SH-SY5Y (cell line): ENCODE data around the gene MFAP4.

ENCODE experiments used
- GATA2 ChIP-seq: IDR thresholded peaks from 2 replicates; pipeline ENCODE4 v1.6.1; 2011; ENCODE audit warnings: mild to moderate bottlenecking, low read depth, low read length
- GATA3 ChIP-seq: IDR thresholded peaks from 2 replicates; pipeline ENCODE4 v1.6.1; 2011; ENCODE audit warnings: low read depth, mild to moderate bottlenecking, low read length, moderate library complexity

Gene MFAP4

GRCh38 chr17:19402171-19402570, 15.2 kb upstream of the MFAP4 start:
- no peak; the same call in 1 of the 2 replicates for TF ChIP-seq GATA2
- no peak for TF ChIP-seq GATA3

- TF ChIP-seq GATA2 = no peak
- no peak for TF ChIP-seq GATA3
Observed at GRCh38 chr17:19401321-19402010, 14.5 kb upstream of the MFAP4 start.

- TF ChIP-seq GATA2 (no peak), GATA3 (no peak)
Observed at GRCh38 chr17:19399750-19400450, 12.9 kb upstream of the MFAP4 start.

- TF ChIP-seq GATA3 (no peak), GATA2 (no peak)
Observed at GRCh38 chr17:19398301-19399181, 11.6 kb upstream of the MFAP4 start.

- TF ChIP-seq GATA2 = no peak
Observed at GRCh38 chr17:19397556-19398041, 10.6 kb upstream of the MFAP4 start.

- TF ChIP-seq GATA3 (no peak), GATA2 (no peak)
Observed at GRCh38 chr17:19392303-19392702, 5.3 kb upstream of the MFAP4 start.

GRCh38 chr17:19391432-19391831, 4.4 kb upstream of the MFAP4 start:
- TF ChIP-seq GATA3 (no peak), GATA2 (no peak)

GRCh38 chr17:19390951-19391350, 4.0 kb upstream of the MFAP4 start:
- no peak for TF ChIP-seq GATA3
- no peak for TF ChIP-seq GATA2

- TF ChIP-seq GATA2 = peak; percentile 31; the same call in 1 of the 2 replicates
- no peak for TF ChIP-seq GATA3
Observed at GRCh38 chr17:19388791-19389785, 2.1 kb upstream of the MFAP4 start.

GRCh38 chr17:19387921-19388521, 1.0 kb upstream of the MFAP4 start:
- no peak for TF ChIP-seq GATA3
- TF ChIP-seq GATA2 = peak; percentile 92

GRCh38 chr17:19386051-19386929, 700 bp downstream of the MFAP4 start:
- no peak for TF ChIP-seq GATA2
- TF ChIP-seq GATA3 = no peak

- TF ChIP-seq GATA2 (no peak), GATA3 (no peak)
Observed at GRCh38 chr17:19385521-19385983, 1.4 kb downstream of the MFAP4 start.
